SK-N-SH (cell line): ENCODE results near the gene SPRY4.

Source experiments
- CTCF ChIP-seq: fragments of 200-600 bp; sonication (generic); IDR thresholded peaks from 2 replicates; pipeline ENCODE4 v1.6.1; 2017; ENCODE audit warnings: antibody characterized with exemption, mild to moderate bottlenecking, moderate library complexity
- ELF1 ChIP-seq: IDR thresholded peaks from 2 replicates; pipeline ENCODE4 v1.4.0; 2012
- EP300 ChIP-seq, 2 experiments: IDR thresholded peaks; 2 replicates each; pipeline versions ENCODE4 v1.4.0 to v1.6.1; 2012; ENCODE audit warnings: borderline replicate concordance in 1 of 2, low read depth in 1 of 2, low read length in 1 of 2
- GABPA ChIP-seq: IDR thresholded peaks from 2 replicates; pipeline ENCODE4 v1.4.0; 2012; ENCODE audit warnings: low read depth, mild to moderate bottlenecking
- GATA2 ChIP-seq: sonication (generic); formaldehyde crosslinking; IDR thresholded peaks from 2 replicates; pipeline ENCODE4 v1.5.0; 2020; ENCODE audit warnings: mild to moderate bottlenecking, missing genetic modification reagents
- MAX ChIP-seq: IDR thresholded peaks from 2 replicates; pipeline ENCODE4 v1.4.0; 2012; ENCODE audit warnings: low read depth
- MXI1 ChIP-seq: IDR thresholded peaks from 2 replicates; pipeline ENCODE4 v1.6.1; 2012; ENCODE audit warnings: mild to moderate bottlenecking, low read depth, low read length, improper control_type of control experiment
- POLR2AphosphoS5 ChIP-seq: IDR thresholded peaks from 2 replicates; pipeline ENCODE4 v1.6.1; 2012; ENCODE audit warnings: low read depth, low read length
- RAD21 ChIP-seq: IDR thresholded peaks from 2 replicates; pipeline ENCODE4 v1.6.1; 2012; ENCODE audit warnings: mild to moderate bottlenecking, low read length
- RFX5 ChIP-seq: IDR thresholded peaks from 2 replicates; pipeline ENCODE4 v1.6.1; 2012; ENCODE audit warnings: mild to moderate bottlenecking, improper control_type of control experiment, low read length
- TEAD4 ChIP-seq: IDR thresholded peaks from 2 replicates; pipeline ENCODE4 v1.4.0; 2012; ENCODE audit warnings: mild to moderate bottlenecking, borderline replicate concordance; ENCODE audit not compliant: insufficient read depth
- USF2 ChIP-seq: fragments of 150-350 bp; IDR thresholded peaks from 2 replicates; pipeline ENCODE4 v1.6.1; 2017; ENCODE audit warnings: antibody characterized with exemption, low read length, low read depth, borderline replicate concordance

- TF ChIP-seq CTCF: no peak
- no peak for TF ChIP-seq TEAD4
- no peak for TF ChIP-seq EP300 (IDR thresholded peaks at IDR 0.05; ENCODE audit: borderline replicate concordance in 1 of 2, low read depth in 1 of 2, low read length in 1 of 2)
- TF ChIP-seq POLR2AphosphoS5: no peak
- TF ChIP-seq RAD21: no peak
- no peak for TF ChIP-seq GABPA
- TF ChIP-seq ELF1: no peak
- no peak for TF ChIP-seq MXI1
- no peak for TF ChIP-seq RFX5
- TF ChIP-seq USF2: no peak
- TF ChIP-seq GATA2 (CRISPR knock-in tag): no peak
- TF ChIP-seq MAX: no peak
These were observed 5.7 kb downstream of the SPRY4 start for GRCh38 chr5:142319105-142319504.
